ENCODE measurements around the gene KRT3.

Gene KRT3

DNA sequence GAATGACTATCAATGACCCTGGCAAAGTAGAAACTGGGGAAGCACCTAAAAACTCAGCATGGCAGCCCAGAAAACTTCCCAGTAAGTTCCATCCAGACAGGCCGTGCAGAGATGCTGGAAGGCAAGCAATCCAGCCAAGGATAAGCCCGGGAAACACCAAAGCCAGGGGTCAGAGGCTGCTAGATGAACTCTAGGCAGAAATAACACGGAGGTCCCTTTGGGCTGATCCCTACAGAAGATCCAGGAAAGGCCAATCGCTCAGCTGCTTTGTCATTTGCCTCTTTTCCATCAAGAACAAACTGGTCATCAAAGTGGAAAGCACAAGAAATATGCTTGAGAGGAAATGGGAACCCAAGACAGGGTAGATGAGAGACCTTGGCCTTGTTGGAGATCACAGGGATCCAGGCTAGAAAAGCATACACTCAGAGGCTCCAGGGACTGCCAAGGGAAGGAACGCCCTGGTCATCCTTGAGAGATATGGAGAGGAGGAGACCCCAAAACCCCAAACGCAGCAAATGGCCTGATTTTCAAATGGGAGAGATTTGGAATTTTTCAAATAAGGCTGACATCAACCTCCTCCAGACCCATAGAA, 31.7 kb upstream of the KRT3 start:
- DNase-seq (ENCODE audit: low read depth, low spot score), result no peak

DNA sequence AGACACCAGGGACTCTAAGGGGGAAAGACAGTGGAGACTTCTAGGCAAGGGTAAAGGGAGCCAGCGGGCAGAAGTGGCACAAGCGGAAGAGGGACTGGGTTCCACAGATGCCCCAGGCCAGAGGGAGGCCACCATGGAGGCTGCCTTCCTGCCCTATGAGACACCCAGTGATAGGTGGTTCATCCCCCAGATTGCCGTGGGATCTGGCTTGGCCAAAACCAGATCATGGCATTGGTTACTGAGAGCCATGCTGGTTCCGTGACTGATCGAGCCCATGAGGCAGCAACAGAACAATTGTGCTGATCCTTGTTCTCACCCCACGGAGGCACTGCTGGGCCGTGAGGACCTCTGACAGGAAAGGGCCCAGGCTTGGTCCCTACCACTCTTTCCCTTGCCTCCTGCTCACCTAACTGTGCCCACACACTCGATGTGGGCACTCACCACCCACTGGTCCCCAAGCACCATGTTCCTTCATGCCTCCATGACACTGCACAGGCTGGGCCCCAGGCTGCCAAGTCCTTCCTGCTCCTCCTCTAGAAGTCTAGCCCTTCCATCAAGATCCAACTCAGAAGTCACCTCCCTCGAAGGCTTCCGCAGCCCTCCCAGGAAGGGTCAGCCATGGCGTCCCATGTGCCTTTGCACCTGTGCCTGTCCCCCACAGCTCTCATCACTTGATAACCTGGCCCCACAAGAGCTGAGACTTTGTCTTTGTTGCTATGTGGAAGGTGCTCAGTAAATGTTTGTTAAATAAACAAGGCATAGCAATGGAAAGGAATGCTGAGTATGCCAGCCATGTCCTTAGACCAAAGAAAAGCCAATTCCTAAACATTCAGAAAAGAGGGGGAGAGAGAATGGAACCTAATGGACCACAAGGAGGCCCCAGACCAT, 30.9 kb upstream of the KRT3 start:
- DNase-seq (ENCODE audit: low read depth, low spot score), result peak; percentile 16

DNA sequence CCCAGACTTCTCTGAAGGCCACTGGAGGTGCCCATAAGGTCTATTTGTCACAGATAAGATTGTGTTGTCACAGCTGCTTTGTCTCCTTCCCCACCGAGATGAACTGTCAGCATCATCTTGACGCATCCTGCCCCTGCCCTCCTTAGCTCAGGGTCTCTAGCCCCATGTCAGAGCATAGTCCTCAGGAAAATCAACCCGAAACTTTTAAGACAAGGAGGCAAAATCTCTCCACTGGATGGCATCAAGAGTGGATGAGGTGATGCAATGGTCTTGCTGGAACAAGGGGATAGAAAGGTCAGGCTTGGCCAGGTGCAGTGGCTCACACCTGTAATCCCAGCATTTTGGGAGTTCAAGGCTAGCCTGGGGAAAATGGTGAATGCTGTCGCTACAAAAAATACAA, 30.0 kb upstream of the KRT3 start:
- DNase-seq (ENCODE audit: low read depth, low spot score), result no peak

DNA sequence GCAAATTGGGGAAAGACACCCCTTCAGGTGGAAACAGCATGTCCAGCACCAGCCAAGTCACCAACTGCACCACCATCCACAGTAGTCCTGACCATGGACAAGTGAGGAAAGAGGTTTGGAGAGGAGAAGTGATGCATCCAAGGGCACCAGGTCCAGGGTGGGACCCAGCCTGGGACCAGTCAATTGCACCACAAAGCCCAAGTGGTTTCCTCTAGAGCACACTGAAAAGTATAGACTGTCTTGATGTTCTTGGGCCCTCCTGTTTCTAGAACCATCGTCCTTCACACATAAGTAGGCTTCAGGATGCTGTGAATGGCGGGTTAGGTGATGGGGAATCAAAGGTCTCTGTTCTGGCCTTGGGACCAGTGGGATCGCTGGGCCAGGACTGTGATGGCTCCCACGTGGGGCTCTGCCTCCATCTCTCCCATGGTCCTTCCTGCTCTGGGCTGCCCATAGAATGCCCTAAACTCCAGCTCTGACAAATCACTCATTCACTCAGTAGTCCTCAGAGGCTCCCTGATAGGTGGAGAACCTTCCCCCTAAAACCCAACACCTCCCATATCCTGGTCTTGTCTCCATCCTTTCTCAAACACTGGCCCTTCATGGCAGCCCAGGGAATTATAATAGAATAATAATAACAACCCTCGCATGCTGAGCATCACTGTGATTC, 29.0 kb upstream of the KRT3 start:
- DNase-seq (ENCODE audit: low read depth, low spot score), result no peak

DNA sequence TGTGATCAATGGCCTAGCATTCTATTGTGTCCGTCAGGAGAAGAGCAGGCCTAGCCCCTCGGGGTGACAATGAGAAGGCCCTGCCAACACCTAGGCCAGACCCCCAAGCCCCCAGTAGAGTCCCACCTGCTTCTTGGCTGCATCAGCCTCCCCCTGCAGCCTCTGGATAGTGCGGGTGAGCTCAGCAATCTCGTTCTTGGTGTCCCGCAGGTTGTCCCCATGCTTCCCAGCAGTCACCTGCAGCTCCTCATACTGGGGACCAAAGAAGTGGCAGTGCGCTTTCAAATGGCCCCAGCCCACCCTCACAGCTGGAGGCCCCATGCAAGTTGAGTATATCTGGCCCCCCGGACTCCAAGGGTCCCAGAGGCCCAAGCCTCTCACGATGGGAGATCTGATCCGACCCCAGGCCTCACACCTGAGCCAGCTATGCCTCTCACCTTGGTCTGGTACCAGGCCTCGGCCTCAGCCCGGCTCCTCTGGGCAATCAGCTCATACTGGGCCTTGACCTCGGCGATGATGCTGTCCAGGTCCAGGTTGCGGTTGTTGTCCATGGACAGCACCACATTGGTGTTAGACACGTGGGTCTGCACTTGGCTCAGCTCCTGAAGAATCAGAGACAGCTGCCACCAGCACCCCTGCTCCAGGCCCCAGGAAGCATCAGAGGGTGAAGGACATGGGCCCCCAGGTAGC, 28.0 kb upstream of the KRT3 start:
- DNase-seq (ENCODE audit: low read depth, low spot score), result no peak

DNA sequence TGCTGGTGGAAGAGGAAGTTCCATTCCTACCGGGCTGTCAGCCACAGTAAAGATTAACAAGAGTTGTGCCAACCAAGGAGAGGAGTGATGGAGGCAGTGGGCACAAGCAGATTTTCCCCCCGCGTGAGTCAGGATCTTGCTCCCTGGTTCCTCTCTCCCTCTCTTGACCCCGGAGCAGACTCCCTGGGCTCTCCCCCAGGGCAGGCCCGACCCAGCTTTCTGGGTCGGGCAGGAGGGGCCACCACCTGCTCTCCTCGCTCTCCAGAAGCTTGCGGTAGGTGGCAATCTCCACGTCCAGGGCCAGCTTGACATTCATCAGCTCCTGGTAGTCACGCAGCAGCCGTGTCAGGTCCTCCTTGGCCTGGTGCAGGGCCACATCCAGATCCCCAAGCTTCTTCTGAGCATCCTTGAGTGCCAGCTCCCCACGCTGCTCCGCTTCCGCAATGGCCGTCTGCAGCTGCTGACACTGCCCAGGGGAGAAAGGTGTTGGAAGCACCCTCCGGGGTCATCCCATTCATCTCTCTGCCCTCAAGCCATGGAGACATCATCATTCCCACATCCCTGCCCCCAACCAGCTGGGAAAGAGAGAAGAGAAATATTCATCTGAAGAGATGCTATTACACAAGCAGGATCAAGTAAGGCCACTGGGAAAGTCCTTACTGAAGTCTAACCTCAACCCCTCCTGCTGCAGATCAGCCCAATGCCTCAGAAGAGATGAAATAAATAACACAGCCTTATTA, 27.0 kb upstream of the KRT3 start:
- DNase-seq (ENCODE audit: low read depth, low spot score), result no peak

DNA sequence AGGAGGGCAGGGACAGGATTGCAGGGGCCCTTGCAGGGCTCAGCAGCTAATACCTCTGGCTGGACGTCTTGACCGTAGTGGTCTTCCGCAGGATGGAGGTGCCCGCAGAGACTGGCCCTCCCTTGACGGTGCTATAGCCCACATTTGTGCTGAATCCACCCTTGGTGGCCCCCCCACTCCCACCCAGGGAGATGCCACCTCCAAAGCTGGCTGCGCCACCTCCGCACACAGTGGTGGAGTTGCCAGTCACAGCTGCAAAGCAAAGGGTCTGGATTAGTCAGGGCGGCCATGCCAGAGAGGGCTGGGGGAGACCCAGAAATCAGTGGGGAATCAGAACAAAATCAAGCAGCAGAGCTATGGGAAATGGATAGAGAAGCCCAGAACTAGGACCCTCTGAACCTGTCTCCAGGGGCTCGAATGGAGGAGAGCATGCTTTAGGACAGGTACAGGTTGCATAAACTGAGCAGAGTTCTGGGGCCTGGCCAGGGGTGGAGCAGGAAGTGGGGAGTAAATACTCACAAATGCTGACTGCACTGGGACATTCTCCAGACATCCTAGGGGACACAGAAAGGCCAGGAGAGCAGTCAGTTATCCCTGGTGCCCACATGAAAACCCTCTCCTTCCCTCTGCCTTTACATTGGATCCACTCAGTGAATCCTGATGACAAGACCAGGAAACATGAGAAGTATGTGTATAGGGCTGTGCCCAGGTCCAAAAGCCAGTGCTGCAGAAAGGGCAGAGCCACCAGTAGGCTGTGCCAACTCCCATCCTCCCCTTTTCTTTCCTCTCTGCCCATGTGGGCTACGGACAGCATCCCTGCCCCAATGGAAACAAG, 26.1 kb upstream of the KRT3 start:
- no peak for DNase-seq (ENCODE audit: low read depth, low spot score)

DNA sequence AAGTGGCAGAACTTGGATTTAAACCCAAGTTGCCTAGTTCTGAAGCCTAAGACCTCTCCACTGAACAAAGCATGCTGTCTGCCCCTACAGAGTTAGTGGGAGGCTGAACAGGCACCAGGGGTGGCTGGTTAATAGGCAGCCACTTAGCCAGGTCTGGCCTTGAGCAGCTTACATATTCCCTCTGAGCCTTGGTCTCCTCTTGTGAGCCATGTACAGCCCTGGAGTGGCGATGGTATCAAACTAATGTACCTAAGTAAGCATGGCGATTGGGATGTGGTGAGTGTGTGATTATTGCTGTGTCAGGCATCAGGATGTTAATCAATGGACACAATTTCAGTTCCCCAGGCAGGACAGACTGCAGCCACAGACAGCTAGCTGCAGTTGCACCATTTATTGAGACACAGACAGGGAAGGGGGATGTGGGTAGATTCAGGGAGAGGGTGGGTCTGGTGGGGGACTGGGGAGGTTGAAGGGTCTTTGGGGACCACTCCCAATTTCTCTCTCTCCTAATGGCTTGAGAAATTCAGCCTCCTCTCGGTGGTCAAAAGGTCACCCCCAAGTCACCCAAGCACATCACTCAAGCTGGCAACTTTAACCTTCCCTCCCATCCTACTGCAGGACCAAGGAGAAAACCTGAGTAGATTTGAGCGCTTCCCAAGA, 25.3 kb upstream of the KRT3 start:
- DNase-seq (ENCODE audit: low read depth, low spot score), result no peak

DNA sequence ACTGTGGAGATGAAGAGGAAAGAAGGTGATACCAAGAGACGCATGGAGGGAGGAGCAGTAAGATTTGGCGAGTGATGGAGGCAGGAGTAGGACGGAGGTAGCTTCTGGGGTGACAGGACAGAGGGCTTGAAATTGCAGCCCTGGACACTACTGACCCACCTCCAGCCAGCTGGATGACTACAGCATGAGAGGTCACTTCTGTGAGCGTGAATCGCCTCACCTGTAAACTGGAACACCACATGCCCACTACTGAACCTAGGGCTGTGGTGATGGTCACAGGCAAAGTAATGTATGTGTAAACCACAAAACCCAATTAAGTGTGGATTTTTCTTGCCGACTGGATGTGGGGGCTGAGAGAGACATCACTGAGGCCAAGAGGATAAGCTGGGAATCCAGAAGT, 24.6 kb upstream of the KRT3 start:
- no peak for DNase-seq (ENCODE audit: low read depth, low spot score)

DNA sequence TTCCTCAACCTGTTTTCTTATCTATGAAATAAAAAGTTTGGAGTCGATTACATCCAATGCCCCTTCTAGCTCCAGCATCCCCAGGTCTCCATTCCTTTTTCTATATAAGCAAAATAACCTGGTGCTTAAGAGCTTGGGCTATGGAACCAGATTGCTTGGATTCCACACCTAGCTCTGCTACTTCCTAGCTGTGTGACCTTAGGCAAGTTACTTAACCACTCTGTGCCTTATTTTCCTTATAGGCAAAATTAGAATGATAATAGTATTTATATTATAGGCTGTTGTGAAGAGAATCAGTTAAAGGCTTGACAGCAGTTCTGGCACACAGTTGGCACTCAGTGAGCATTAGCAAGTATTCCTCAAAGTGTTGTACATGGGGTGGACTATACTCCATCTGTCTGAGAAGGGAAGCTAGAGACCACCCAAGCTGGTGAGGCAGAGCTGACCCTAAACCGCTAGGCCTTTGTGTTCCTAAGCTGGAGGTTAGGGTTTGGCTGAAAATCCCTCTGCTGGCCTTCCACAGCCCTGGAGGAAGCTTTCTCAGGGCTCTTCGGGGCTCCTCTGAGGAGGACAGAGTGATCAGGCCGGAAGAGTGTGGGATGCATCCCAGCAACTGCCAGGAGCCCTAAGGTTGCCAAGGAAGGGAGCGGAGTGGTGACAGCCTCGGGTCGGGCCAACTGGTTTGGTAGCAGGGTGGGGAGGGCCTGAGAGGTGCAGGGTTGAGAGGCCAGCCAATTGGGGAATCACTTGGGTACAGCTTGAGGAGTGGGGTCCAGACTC, 24.0 kb upstream of the KRT3 start:
- DNase-seq (ENCODE audit: low read depth, low spot score), result no peak

DNA sequence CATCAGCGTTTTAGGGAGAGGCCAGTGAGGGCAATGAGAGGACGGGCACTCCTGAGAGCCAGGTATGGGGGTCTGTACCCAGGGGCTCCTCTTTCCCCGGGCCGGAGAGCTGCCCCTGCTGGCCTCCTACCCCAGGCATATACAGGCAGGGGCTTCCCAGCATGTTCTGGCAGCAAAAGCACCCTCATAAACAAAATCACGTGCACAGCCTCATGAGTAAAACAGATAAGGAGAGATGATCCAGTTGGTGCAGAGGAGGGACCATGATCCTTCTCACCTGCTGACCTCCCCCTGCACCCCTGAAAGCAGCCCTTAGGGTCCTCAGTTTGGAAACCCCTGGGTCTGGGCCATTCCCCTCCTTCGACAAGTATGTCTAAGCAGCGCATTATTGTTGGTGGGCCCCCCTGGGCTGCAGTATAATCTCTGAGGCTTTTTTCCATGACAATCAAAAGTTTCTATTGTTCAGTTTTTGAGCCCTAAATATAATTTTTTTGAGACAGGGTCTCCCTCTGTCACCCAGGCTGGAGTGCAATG, 23.0 kb upstream of the KRT3 start:
- DNase-seq (ENCODE audit: low read depth, low spot score), result no peak

DNA sequence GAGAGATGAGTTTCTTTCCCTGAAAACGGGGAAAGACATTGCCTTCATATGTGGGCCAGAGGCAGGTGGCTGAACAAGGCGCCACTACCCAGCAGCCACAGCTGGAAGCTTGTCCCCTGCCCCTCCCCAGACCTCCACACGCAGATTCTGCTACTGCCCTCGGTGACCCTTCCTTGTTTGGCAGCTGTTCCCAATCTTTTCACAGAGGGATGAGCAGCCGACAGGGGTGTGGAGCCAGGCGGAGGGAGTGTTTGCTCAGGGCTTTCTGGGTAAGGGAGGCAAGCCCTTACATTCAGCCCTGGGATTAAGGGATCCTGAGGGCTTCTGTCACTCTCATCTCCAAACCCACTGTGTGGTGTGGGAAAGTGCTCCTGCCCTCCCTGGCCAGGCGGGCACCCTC, 22.5 kb upstream of the KRT3 start:
- DNase-seq (ENCODE audit: low read depth, low spot score), result no peak

DNA sequence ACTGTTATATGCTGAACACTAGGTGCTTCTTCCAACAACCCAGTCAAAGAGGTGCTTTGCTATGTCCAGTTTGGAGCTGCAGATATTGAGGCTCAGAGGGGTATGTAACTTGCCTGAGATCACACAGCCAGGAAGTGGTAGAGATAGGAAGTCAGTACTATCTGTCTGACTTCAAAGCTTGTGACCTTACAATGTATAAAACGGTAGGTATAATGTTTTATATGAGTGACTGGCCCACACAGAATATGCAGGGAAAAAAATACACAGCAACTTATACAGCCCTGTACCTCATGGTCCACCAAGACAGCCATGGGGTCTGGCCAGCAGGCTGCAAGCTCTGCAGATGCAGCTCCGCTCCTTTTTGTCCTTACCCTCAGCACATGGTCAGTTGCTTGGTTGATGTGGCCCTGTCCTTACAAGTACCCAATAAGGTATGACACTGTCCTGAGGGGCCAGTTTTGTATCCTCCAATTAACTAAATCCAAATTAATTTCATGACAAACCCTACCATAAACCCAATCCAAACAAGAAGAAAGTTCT, 21.9 kb upstream of the KRT3 start:
- no peak for DNase-seq (ENCODE audit: low read depth, low spot score)

DNA sequence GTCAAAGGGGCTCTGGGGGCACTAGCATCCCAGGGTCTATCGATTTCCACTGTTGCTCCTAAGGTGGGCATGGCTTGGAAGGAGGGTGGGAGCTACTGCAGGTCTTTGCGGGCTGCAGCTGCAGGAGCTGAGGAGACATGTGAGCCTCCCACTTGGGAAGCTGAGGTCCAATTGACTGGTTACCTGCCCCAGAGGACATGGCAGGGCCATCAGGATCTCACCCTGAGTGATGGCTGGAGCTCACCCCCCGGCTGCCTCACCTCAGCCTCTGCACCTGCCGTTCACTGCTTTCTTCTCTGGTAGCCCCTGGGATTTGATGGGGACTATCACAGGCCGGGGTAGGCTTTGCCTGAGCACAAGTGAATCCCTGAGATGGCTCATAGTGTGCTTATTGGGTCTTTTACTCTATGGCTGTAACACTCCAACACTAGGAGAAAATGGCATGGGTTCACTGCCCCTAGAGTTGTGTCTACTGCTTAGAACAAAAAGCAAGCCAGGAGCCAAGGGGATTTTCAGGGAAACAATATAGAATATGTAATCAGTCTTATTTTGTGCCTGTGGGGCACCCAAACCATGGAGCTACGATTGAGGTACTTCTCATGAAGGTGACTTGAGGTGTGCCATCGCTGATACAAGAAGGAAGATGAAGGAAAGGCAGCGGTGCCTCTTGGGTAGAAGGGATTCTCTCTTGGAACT, 21.2 kb upstream of the KRT3 start:
- no peak for DNase-seq (ENCODE audit: low read depth, low spot score)

DNA sequence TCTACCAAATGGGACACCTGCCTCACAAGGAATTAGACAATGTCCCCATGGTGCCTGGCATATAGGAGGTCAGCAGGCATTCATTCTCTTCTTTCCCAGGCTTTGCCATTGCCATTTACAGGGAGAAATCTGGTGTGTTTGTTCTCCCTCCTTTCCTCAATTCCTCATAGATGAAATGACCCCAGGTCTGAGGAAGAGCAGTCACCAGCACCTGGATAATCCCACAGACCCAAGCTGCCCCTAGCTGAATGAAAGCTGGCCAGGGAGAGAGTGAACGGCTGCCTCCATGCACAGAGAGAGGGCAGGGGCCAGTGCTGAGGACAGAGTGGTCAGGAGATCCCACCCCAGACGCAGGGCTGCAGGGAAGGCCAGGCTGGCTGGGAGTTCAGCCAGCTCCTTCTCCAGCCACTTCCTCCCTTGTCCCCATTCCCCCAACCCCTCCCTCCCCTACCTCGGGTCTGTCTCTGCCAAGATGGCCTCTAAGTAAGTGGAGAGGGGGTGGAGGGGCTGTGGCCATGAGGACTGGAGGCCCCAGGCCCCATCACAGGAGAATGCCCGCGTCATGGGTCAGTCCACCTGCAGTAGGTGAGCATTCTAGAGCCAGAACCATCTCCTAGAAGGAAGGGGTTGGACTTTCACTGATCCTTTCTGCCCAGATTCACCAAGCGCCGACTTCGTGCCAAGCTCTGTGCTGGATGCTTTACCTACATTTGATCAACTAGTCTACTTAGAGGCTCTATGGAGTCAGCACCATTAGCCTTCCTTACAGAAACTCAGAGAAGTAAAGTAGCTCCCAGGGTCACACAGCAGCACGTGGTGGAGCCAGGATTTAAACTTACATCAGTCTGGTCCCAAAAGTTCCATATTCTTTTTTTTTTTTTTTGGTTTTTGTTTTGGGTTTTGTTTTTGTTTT, 20.0 kb upstream of the KRT3 start:
- no peak for DNase-seq (ENCODE audit: low read depth, low spot score)

DNA sequence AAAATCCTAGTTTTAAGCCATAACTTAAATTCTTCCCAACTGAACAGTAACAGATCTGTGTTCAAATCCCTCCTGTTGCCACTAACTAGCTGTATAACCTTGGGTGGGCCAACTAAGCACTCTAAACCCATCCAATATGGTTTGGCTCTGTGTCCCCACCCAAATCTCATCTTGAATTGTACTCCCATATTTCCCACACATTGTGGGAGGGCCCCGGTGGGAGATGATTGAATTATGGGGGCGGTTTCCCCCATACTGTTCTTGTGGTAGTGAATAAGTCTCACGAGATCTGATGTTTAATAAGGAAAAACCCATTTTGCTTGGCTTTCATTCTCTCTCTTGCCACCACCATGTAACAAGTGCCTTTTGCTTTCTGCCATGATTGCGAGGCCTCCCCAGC, 19.2 kb upstream of the KRT3 start:
- DNase-seq (ENCODE audit: low read depth, low spot score), result no peak

DNA sequence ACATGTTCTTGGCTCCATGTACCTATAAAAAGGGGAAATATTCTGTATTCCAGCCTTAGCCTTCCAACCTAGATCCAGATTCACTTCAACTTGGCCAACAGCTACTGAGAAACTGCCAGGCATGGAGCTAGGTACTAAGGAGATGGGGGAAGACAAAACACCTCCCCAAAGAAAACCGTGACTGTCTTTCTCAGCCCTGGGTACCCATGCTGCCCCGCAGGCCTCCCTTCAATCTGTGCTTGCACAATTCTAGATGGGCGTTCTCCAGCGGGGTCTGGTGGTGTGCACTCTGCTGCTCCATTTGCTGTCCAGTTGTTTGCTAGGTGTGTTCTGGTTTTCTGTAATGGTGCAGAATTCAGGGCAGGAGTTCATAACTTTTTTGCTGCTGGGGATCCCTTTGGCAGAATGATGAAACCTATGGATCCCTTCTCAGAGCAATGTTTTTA, 18.8 kb upstream of the KRT3 start:
- no peak for DNase-seq (ENCODE audit: low read depth, low spot score)
